Astrocyte (in vitro differentiated cells and primary cell): Measurements from ENCODE around the gene TMEM273. TPM values are rescaled to one million over a fixed set of nuclear protein-coding genes. Genes with fewer than 3 reads are reported as not detected.

Source experiments
- DNase-seq: peaks from one replicate; pipeline ENCODE4 v3.0.0-alpha.2; 2010; ENCODE audit warnings: low read depth
- FAIRE-seq: peaks from 2 replicates; lab custom pipeline; 2011; peaks lifted over from hg19 to GRCh38; lab: Jason Lieb, UNC
- H2AFZ ChIP-seq: 2 replicates; pipeline ENCODE4 v1.6.0; 2012; ENCODE audit warnings: low read depth, low read length, inconsistent platforms
- H3K27ac ChIP-seq: 2 replicates; pipeline ENCODE4 v1.5.1; 2011; ENCODE audit warnings: low read depth, low read length, inconsistent platforms
- H3K27me3 ChIP-seq: 2 replicates; pipeline ENCODE4 v1.6.0; 2011; ENCODE audit warnings: low read length, inconsistent platforms; ENCODE audit not compliant: insufficient read depth
- H3K36me3 ChIP-seq: 2 replicates; pipeline ENCODE4 v1.5.1; 2011; ENCODE audit warnings: low read length, inconsistent platforms; ENCODE audit not compliant: insufficient read depth
- H3K4me1 ChIP-seq: 2 replicates; pipeline ENCODE4 v1.5.1; 2011; ENCODE audit warnings: low read length, inconsistent platforms; ENCODE audit not compliant: insufficient read depth
- H3K4me2 ChIP-seq: 2 replicates; pipeline ENCODE4 v1.6.0; 2012; ENCODE audit warnings: low read length, inconsistent platforms
- H3K4me3 ChIP-seq: 2 replicates; pipeline ENCODE4 v1.5.1; 2011; ENCODE audit warnings: low read depth, mild to moderate bottlenecking, low read length, inconsistent platforms; ENCODE audit not compliant: insufficient read depth
- H3K79me2 ChIP-seq: 2 replicates; pipeline ENCODE4 v1.6.0; 2012; ENCODE audit warnings: mild to moderate bottlenecking, low read length, inconsistent platforms; ENCODE audit not compliant: insufficient read depth
- H3K9ac ChIP-seq: 2 replicates; pipeline ENCODE4 v1.6.0; 2012; ENCODE audit warnings: mild to moderate bottlenecking, low read length, inconsistent platforms
- H3K9me3 ChIP-seq: 2 replicates; pipeline ENCODE4 v1.5.1; 2012; ENCODE audit warnings: low read depth, mild to moderate bottlenecking, low read length, inconsistent platforms; ENCODE audit not compliant: insufficient read depth
- H4K20me1 ChIP-seq: 2 replicates; pipeline ENCODE4 v1.6.0; 2012; ENCODE audit warnings: low read length, inconsistent platforms; ENCODE audit not compliant: insufficient read depth
- H3K27ac Mint-ChIP-seq: one replicate; pipeline ENCODE4 v1.8.0; 2021; ENCODE audit warnings: mild to moderate bottlenecking, mixed read lengths; ENCODE audit not compliant: unreplicated experiment
- H3K27me3 Mint-ChIP-seq: one replicate; pipeline ENCODE4 v1.8.0; 2021; ENCODE audit warnings: low read depth, mixed read lengths; ENCODE audit not compliant: unreplicated experiment
- H3K36me3 Mint-ChIP-seq: one replicate; pipeline ENCODE4 v1.8.0; 2021; ENCODE audit warnings: low read depth, mixed read lengths; ENCODE audit not compliant: unreplicated experiment
- H3K4me1 Mint-ChIP-seq: one replicate; pipeline ENCODE4 v1.8.0; 2021; ENCODE audit warnings: low read depth, mixed read lengths; ENCODE audit not compliant: unreplicated experiment
- H3K4me3 Mint-ChIP-seq: one replicate; pipeline ENCODE4 v1.8.0; 2021; ENCODE audit warnings: mild to moderate bottlenecking, moderate library complexity, mixed read lengths; ENCODE audit not compliant: unreplicated experiment
- H3K9me3 Mint-ChIP-seq: one replicate; pipeline ENCODE4 v1.8.0; 2021; ENCODE audit warnings: mild to moderate bottlenecking, mixed read lengths; ENCODE audit not compliant: unreplicated experiment
- EZH2 ChIP-seq: IDR thresholded peaks from 2 replicates; pipeline ENCODE4 v1.6.1; 2012; ENCODE audit warnings: mild to moderate bottlenecking, low read length, inconsistent platforms; ENCODE audit not compliant: insufficient read depth
- total RNA-seq: library from RNA; stranded (reverse); gene quantifications from 2 replicates; pipeline ENCODE4 v1.2.1, GENCODE V29; 2021
- TF ChIP-seq, protein P1 (sequence below): IDR thresholded peaks from 2 replicates; pipeline ENCODE4 v1.5.1; 2011; ENCODE audit warnings: low read depth, mild to moderate bottlenecking, inconsistent platforms, low read length, moderate library complexity; ENCODE audit not compliant: insufficient read depth

The TMEM273 gene
- total RNA-seq, 1 donor from 2014 or later = not detected

DNA sequence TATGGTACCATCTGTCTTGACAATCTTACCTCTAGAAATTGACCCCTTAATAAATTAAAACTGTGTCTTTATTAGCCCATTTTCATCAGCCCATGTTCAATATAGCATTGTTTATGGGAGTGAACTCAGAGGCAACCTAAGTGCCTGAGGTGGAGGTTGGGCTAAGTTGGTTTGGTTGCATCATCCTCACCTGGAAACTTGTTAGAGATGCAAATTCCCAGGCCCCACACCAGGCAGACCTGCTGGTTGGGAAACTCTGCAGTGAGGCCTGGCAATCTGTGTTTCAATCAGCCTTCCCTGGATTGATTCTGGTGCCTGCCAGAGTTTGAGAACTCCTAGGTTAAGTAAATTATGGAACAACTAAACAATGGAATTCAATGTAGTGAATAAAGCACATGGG, 44.9 kb downstream of the TMEM273 start:
- Histone ChIP-seq H2AFZ (no peak overlapping the region), H3K4me1 (peaks cover 30% of the 10 kb centered on the region), H4K20me1 (no peaks in the 10 kb centered on the region), H3K9me3 (peaks cover 2% of the 10 kb centered on the region), H3K4me2 (no peak overlapping the region), H3K9ac (no peak overlapping the region), H3K27ac (no peak overlapping the region), H3K4me3 (no peak overlapping the region), H3K27me3 (no peaks in the 10 kb centered on the region), H3K79me2 (no peaks in the 10 kb centered on the region), H3K36me3 (no peaks in the 10 kb centered on the region)
- no peak for DNase-seq
- H3K4me3 Mint-ChIP-seq = no peak overlapping the region
- peaks cover 18% of the 10 kb centered on the region for H3K27me3 Mint-ChIP-seq
- H3K36me3 Mint-ChIP-seq = no peaks in the 10 kb centered on the region
- H3K9me3 Mint-ChIP-seq = peaks cover 4% of the 10 kb centered on the region
- no peak overlapping the region for H3K27ac Mint-ChIP-seq
- FAIRE-seq = no peak
- no peak for TF ChIP-seq EZH2
- TF ChIP-seq, protein P1, sequence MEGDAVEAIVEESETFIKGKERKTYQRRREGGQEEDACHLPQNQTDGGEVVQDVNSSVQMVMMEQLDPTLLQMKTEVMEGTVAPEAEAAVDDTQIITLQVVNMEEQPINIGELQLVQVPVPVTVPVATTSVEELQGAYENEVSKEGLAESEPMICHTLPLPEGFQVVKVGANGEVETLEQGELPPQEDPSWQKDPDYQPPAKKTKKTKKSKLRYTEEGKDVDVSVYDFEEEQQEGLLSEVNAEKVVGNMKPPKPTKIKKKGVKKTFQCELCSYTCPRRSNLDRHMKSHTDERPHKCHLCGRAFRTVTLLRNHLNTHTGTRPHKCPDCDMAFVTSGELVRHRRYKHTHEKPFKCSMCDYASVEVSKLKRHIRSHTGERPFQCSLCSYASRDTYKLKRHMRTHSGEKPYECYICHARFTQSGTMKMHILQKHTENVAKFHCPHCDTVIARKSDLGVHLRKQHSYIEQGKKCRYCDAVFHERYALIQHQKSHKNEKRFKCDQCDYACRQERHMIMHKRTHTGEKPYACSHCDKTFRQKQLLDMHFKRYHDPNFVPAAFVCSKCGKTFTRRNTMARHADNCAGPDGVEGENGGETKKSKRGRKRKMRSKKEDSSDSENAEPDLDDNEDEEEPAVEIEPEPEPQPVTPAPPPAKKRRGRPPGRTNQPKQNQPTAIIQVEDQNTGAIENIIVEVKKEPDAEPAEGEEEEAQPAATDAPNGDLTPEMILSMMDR = no peak
- H3K4me1 Mint-ChIP-seq = peaks cover 20% of the 10 kb centered on the region

DNA sequence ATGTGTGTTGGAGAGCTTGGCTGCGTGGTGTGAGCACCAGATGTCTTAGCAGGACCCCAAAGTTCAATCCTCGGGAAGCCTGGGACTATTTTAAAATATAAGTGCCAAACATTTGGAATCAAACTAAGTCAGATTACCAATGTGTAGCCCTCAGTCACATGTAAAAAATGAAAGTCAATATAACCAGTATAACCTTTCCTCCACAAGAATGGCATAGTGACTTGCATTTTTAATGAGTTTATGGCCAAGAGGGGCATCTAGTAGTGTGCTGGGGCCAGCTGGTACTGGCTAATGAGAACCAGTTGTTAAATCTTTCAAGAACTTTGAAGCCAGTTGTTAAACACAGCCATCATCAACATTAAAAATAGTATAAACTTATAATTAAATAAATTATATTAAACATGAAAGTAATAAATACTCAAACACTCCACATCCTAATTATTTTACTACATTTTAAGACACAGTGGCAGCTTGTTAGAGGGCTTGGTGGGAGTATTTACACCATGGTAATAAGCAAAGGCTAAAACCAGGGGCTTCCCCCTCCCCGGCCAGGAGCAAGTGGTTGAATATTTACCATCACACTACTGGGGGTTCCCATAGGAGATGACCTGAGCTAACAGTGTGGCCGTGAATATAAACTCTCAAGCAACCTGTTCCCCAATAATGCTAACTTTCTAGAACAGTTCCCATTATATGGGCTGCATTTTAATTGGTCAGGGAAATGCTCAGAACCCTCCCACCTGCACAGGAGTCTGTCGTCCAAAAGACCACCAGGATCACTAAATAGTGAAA, 46.5 kb downstream of the TMEM273 start:
- Histone ChIP-seq H3K4me2 (no peak overlapping the region), H3K27ac (no peak overlapping the region), H3K79me2 (no peaks in the 10 kb centered on the region), H4K20me1 (no peaks in the 10 kb centered on the region), H3K9me3 (peaks cover 2% of the 10 kb centered on the region), H3K9ac (no peak overlapping the region), H3K27me3 (no peaks in the 10 kb centered on the region), H2AFZ (no peak overlapping the region), H3K4me3 (no peak overlapping the region), H3K4me1 (peaks cover 34% of the 10 kb centered on the region), H3K36me3 (no peaks in the 10 kb centered on the region)
- peaks cover 2% of the 10 kb centered on the region for H3K9me3 Mint-ChIP-seq
- DNase-seq (no peak), FAIRE-seq (no peak)
- no peak overlapping the region for H3K4me3 Mint-ChIP-seq
- no peaks in the 10 kb centered on the region for H3K36me3 Mint-ChIP-seq
- TF ChIP-seq EZH2 = no peak
- TF ChIP-seq, protein P1 = no peak
- peaks cover 18% of the 10 kb centered on the region for H3K27me3 Mint-ChIP-seq
- H3K4me1 Mint-ChIP-seq = peaks cover 20% of the 10 kb centered on the region
- no peak overlapping the region for H3K27ac Mint-ChIP-seq
